ENCODE data around the gene PLD3. TPM values are rescaled to one million over a fixed set of nuclear protein-coding genes. Genes with fewer than 3 reads are reported as not detected.

Gene PLD3
- total RNA-seq, 2 donors from 2014 or later: 328 to 639 TPM

DNA sequence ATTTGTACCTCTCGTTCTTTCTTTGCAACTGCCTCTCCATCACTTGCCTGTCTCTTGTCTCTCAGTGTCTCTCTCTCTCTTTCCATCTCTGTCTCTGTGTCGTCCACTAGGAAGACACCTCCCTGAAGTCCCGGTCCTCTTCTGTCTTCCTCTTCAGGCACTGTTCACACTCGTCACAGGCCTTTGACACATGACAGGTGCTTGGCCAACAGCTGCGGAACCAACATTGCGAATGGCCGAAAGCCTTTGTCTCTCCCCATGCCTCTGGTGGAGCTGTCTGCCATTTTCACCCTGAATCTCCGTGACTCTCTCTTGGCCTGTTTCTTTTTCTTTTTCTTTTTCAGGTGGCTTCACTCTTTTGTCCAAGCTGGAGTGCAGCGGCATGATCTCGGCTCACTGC, 38.7 kb downstream of the PLD3 start:
- Histone ChIP-seq H3K27ac (no peak overlapping the region), H3K4me1 (replicated peaks) (no peaks in the 10 kb centered on the region), H3K9me3 (no peaks in the 10 kb centered on the region), H3K36me3 (no peaks in the 10 kb centered on the region), H3K4me3 (no peak overlapping the region), H3K27me3 (replicated peaks; ENCODE audit: insufficient read depth) (no peaks in the 10 kb centered on the region)
- 96% methylated on average over 10 of the region's 10 CpGs for WGBS
- TF ChIP-seq, protein P1, sequence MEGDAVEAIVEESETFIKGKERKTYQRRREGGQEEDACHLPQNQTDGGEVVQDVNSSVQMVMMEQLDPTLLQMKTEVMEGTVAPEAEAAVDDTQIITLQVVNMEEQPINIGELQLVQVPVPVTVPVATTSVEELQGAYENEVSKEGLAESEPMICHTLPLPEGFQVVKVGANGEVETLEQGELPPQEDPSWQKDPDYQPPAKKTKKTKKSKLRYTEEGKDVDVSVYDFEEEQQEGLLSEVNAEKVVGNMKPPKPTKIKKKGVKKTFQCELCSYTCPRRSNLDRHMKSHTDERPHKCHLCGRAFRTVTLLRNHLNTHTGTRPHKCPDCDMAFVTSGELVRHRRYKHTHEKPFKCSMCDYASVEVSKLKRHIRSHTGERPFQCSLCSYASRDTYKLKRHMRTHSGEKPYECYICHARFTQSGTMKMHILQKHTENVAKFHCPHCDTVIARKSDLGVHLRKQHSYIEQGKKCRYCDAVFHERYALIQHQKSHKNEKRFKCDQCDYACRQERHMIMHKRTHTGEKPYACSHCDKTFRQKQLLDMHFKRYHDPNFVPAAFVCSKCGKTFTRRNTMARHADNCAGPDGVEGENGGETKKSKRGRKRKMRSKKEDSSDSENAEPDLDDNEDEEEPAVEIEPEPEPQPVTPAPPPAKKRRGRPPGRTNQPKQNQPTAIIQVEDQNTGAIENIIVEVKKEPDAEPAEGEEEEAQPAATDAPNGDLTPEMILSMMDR (IDR thresholded peaks at IDR 0.05): no peak
- TF ChIP-seq POLR2A (IDR thresholded peaks at IDR 0.05): no peak
- TF ChIP-seq POLR2AphosphoS5 (IDR thresholded peaks at IDR 0.05): no peak
- intact Hi-C loops (cut with DNase I): no loop called here
- DNase-seq (ENCODE audit: low spot score): no peak

DNA sequence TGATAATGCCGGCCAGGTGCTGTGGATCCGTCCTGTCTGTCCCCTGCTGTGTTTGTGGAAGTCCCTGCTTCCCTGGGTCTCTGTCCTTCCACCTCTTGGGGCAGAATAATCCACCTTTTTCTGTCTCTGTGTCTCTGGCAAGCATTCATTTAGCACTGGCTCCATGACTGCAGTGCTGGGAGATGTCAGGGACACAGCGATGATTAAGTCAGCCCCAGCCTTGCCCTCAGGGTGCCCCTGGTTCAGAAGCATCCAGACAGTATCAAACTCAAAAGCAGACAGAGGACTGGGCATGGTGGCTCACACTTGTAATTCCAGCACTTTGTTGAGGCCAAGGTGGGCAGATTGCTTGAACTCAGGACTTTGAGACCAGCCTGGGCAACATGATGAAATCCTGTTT, 40.0 kb downstream of the PLD3 start:
- 75% methylated on average over 3 of the region's 3 CpGs for WGBS
- H3K4me1 ChIP-seq (replicated peaks): no peaks in the 10 kb centered on the region
- no peaks in the 10 kb centered on the region for H3K27me3 ChIP-seq (replicated peaks; ENCODE audit: insufficient read depth)
- no peak for DNase-seq (ENCODE audit: low spot score)
- H3K36me3 ChIP-seq: no peaks in the 10 kb centered on the region
- H3K4me3 ChIP-seq: no peak overlapping the region
- H3K9me3 ChIP-seq: no peaks in the 10 kb centered on the region
- no peak overlapping the region for H3K27ac ChIP-seq
- TF ChIP-seq POLR2AphosphoS5 (IDR thresholded peaks at IDR 0.05) (no peak), POLR2A (IDR thresholded peaks at IDR 0.05) (no peak)
- TF ChIP-seq, protein P1 (IDR thresholded peaks at IDR 0.05): no peak
- intact Hi-C loops (cut with DNase I): no loop called here

DNA sequence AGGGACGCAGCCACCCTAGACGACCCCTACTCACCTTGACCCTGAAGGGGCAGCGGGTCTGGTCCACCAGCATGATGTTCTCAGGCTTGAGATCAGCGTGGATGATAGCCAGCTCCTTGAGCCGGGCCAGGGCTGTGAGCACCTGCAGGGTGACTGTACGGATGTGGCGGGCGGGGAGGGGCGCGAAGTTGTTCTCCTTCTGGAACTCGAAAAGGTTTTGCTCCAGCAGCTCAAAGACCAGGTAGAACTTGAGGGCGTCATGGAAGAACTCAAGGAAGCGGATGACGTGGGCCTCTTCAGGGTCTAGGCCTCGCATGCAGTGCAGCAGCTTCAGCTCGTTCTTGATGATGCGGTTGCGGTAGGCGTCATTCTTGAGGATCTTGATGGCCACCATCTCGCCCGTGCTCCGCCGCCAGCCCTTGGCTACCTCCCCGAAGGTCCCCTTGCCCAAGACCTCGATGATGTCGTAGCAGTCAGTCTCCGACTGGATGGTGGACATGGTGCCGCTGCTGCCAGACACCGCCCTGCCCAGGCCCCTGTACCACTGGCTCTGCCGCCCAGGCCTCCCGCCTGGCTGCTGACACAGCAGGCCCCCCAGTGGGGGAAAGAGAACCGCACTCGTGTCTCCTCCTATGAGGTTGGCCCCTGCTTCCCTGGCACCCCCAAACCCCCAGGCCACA, 41.0 kb downstream of the PLD3 start:
- no peaks in the 10 kb centered on the region for H3K4me1 ChIP-seq (replicated peaks)
- 97% methylated on average over 33 of the region's 33 CpGs for WGBS
- intact Hi-C loops (cut with DNase I): no loop called here
- H3K9me3 ChIP-seq: no peaks in the 10 kb centered on the region
- DNase-seq (ENCODE audit: low spot score): no peak
- TF ChIP-seq, protein P1 (IDR thresholded peaks at IDR 0.05): no peak
- TF ChIP-seq POLR2AphosphoS5 (IDR thresholded peaks at IDR 0.05): no peak
- no peak for TF ChIP-seq POLR2A (IDR thresholded peaks at IDR 0.05)
- no peaks in the 10 kb centered on the region for H3K36me3 ChIP-seq
- no peaks in the 10 kb centered on the region for H3K27me3 ChIP-seq (replicated peaks; ENCODE audit: insufficient read depth)
- H3K4me3 ChIP-seq: no peak overlapping the region
- no peak overlapping the region for H3K27ac ChIP-seq

DNA sequence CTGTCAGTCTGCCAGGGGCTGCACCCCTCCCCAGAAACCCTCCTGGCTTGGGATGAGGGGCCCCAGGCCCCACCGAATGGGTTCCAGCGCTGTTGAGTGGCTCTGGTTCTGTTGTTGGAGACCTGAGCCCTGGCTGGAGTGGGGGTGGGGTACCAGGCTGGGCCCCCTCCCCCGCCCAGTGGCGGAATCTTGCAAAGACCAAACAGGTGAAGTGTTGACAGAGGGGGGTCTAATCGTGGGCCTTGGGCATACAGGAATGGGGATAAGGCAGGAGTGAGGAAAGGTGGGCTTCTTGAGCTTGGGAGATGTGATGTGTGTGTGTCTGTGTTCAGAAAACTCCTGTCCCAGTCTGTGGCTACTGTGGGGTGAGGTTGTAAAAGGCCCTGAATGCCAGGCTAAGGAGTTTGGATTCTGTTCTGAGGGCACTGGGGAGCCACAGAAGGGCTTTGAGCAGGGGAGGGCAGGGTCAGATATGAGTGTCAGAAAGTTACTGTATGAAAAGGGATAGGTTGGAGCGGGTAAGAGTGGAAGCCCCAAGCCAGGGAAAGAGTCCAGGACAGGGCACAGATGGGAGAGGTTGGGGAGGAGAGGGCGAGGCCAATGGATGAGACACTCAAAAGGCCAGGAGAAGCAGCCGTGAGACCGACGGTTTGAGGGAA, 41.7 kb downstream of the PLD3 start, which contains the start of gene HIPK4:
Gene HIPK4 (minus strand): TSS at position 98 of the 659 bp plus-strand sequence. CDS start 279 bp downstream, outside the sequence.
- Histone ChIP-seq H3K27ac (no peak within 1 kb of the TSS), H3K9me3 (no peaks in the 10 kb centered on the region), H3K27me3 (replicated peaks; ENCODE audit: insufficient read depth) (no peaks in the 10 kb centered on the region), H3K4me1 (replicated peaks) (no peaks in the 10 kb centered on the region), H3K4me3 (no peak within 1 kb of the TSS), H3K36me3 (no peaks in the 10 kb centered on the region)
- no peak for DNase-seq (ENCODE audit: low spot score)
- TF ChIP-seq POLR2AphosphoS5 (IDR thresholded peaks at IDR 0.05): no peak
- no peak for TF ChIP-seq POLR2A (IDR thresholded peaks at IDR 0.05)
- TF ChIP-seq, protein P1 (IDR thresholded peaks at IDR 0.05): no peak
- 84% methylated on average over 10 of the region's 10 CpGs for WGBS
- intact Hi-C loops (cut with DNase I): no loop called here

DNA sequence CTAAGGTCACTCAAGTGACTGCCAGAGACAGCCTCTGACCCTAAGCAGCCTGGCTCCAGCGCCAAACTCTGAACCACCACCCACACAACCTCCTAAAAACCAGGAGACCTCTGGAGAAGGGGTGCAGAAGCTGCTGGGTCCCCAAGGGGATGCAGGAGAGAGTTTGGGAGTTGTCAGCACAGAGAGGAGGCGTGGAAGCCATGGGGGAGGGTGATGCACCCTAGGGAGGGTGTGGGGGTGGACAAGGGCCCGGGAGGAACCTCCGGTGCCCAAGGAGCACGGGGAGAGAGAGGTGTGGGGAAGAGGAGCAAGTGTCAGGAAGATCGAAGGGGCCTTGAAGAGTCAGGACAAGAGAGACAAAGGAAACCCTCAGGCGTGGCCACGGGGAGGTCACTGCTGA, 43.6 kb downstream of the PLD3 start:
- H3K4me1 ChIP-seq (replicated peaks): no peaks in the 10 kb centered on the region
- H3K9me3 ChIP-seq: no peaks in the 10 kb centered on the region
- WGBS: 75% methylated on average over 8 of the region's 8 CpGs
- no peaks in the 10 kb centered on the region for H3K36me3 ChIP-seq
- intact Hi-C loops (cut with DNase I): no loop called here
- H3K27me3 ChIP-seq (replicated peaks; ENCODE audit: insufficient read depth): no peaks in the 10 kb centered on the region
- H3K27ac ChIP-seq: no peak overlapping the region
- H3K4me3 ChIP-seq: no peak overlapping the region
- DNase-seq (ENCODE audit: low spot score): no peak
- TF ChIP-seq, protein P1 (IDR thresholded peaks at IDR 0.05): no peak
- TF ChIP-seq POLR2AphosphoS5 (IDR thresholded peaks at IDR 0.05): no peak
- no peak for TF ChIP-seq POLR2A (IDR thresholded peaks at IDR 0.05)
